A673 (cell line): Measurements from ENCODE around the gene MEPE. TPM values are rescaled to one million over a fixed set of nuclear protein-coding genes. Genes with fewer than 3 reads are reported as not detected.

Source experiments
- BruUV-seq: library from RNA; stranded (reverse); fragments of 400-500 nt; replicated peaks from 2 replicates; lab custom pipeline; 2021; lab: Mats Ljungman, UMichigan
- CTCF ChIA-PET: fragments of 300-600 bp; sonication (Branson Sonifier 250); formaldehyde crosslinking; loops from one replicate; lab custom pipeline; 2022; ENCODE audit warnings: antibody characterized with exemption; lab: Charles Lee
- POLR2A ChIA-PET: fragments of 300-600 bp; sonication (Branson Sonifier 250); formaldehyde crosslinking; loops from one replicate; lab custom pipeline; 2022; ENCODE audit warnings: antibody characterized with exemption; ENCODE audit not compliant: low non-redundant PET; lab: Charles Lee
- DNase-seq: peaks from one replicate; pipeline ENCODE4 v3.0.0-alpha.2; 2015; ENCODE audit warnings: low spot score
- H3K27ac ChIP-seq: fragments of 200-600 bp; sonication (generic); 2 replicates; pipeline ENCODE4 v1.5.1; 2016; ENCODE audit warnings: mixed run types, low read depth, mild to moderate bottlenecking, mixed read lengths, antibody characterized with exemption, low read length; ENCODE audit not compliant: poor library complexity, severe bottlenecking
- H3K27me3 ChIP-seq: fragments of 200-600 bp; sonication (generic); replicated peaks from 2 replicates; pipeline ENCODE4 v1.6.1; 2017; ENCODE audit warnings: mixed run types, low read depth, mild to moderate bottlenecking, mixed read lengths, antibody characterized with exemption, low read length; ENCODE audit not compliant: insufficient read depth, poor library complexity
- H3K36me3 ChIP-seq: fragments of 200-600 bp; sonication (generic); 2 replicates; pipeline ENCODE4 v1.6.1; 2016; ENCODE audit warnings: mixed run types, mild to moderate bottlenecking, mixed read lengths, antibody characterized with exemption, low read length; ENCODE audit not compliant: insufficient read depth, poor library complexity, severe bottlenecking
- H3K4me1 ChIP-seq: fragments of 200-600 bp; sonication (generic); 2 replicates; pipeline ENCODE4 v1.6.1; 2017; ENCODE audit warnings: mixed run types, mild to moderate bottlenecking, mixed read lengths, antibody characterized with exemption, low read length; ENCODE audit not compliant: insufficient read depth, poor library complexity, severe bottlenecking
- H3K4me3 ChIP-seq: fragments of 200-600 bp; sonication (generic); 2 replicates; pipeline ENCODE4 v1.5.1; 2016; ENCODE audit warnings: low read depth, mixed run types, mild to moderate bottlenecking, mixed read lengths, low read length; ENCODE audit not compliant: poor library complexity, severe bottlenecking
- H3K9me3 ChIP-seq: fragments of 200-600 bp; sonication (generic); 2 replicates; pipeline ENCODE4 v1.6.1; 2016; ENCODE audit warnings: mixed run types, low read depth, mild to moderate bottlenecking, mixed read lengths, antibody characterized with exemption, low read length; ENCODE audit not compliant: poor library complexity, severe bottlenecking
- CTCF ChIP-seq: fragments of 300-800, 200-600 bp; sonication (generic); conservative IDR thresholded peaks from 2 replicates; pipeline ENCODE4 v1.5.1; 2017; ENCODE audit warnings: low read depth, mild to moderate bottlenecking, antibody characterized with exemption, low read length, moderate library complexity, mixed read lengths
- EZH2 ChIP-seq: fragments of 200-600 bp; sonication (generic); IDR thresholded peaks from 2 replicates; pipeline ENCODE4 v1.6.1; 2017; ENCODE audit warnings: borderline replicate concordance, low read depth, mild to moderate bottlenecking, mixed read lengths, antibody characterized with exemption, low read length; ENCODE audit not compliant: poor library complexity, severe bottlenecking
- intact Hi-C: fragments of 100-400 bp; cut with micrococcal nuclease; formaldehyde crosslinking; loops from one replicate; pipeline ENCODE4 v1.10.0; 2022; ENCODE audit not compliant: unreplicated experiment
- total RNA-seq: library from RNA; stranded (reverse); gene quantifications from 2 replicates; pipeline ENCODE4 v1.2.3, GENCODE V29; 2021

The MEPE gene
- total RNA-seq, 1 experiment from 2014 or later: not detected

GRCh38 chr4:87835197-87835596, 2.4 kb downstream of the MEPE start:
- Histone ChIP-seq H3K4me1 (no peaks in the 10 kb centered on the region), H3K27ac (no peak overlapping the region), H3K4me3 (no peak overlapping the region), H3K36me3 (no peaks in the 10 kb centered on the region), H3K27me3 (no peaks in the 10 kb centered on the region), H3K9me3 (no peaks in the 10 kb centered on the region)
- BruUV-seq: no TSS peak
- DNase-seq: no peak
- intact Hi-C loops: no loop called here
- CTCF ChIA-PET: no interaction called here
- POLR2A ChIA-PET: no interaction called here
- no peak for TF ChIP-seq EZH2
- TF ChIP-seq CTCF: no peak

GRCh38 chr4:87835743-87836142, 3.0 kb downstream of the MEPE start:
- no peaks in the 10 kb centered on the region for H3K9me3 ChIP-seq
- H3K4me3 ChIP-seq: no peak overlapping the region
- POLR2A ChIA-PET: no interaction called here
- H3K36me3 ChIP-seq: no peaks in the 10 kb centered on the region
- intact Hi-C loops: no loop called here
- BruUV-seq: no TSS peak
- TF ChIP-seq CTCF: no peak
- no peak for TF ChIP-seq EZH2
- CTCF ChIA-PET: no interaction called here
- H3K4me1 ChIP-seq: no peaks in the 10 kb centered on the region
- no peaks in the 10 kb centered on the region for H3K27me3 ChIP-seq
- DNase-seq: no peak
- no peak overlapping the region for H3K27ac ChIP-seq

GRCh38 chr4:87838205-87838604, 5.4 kb downstream of the MEPE start:
- H3K9me3 ChIP-seq: no peaks in the 10 kb centered on the region
- TF ChIP-seq CTCF (peak; percentile 54), EZH2 (no peak)
- ChIA-PET CTCF (interaction anchor here (0.6 to 2.1 kb wide), 5 partner anchors 158 to 485 kb away, joined by 3 to 10 read pairs (median 4); no protein-coding TSS in a partner anchor), POLR2A (no interaction called here)
- DNase-seq: peak; percentile 30
- no peaks in the 10 kb centered on the region for H3K27me3 ChIP-seq
- intact Hi-C loops: loop anchor here (2.0 kb wide), 2 partner anchors 159 to 295 kb away; no protein-coding TSS in a partner anchor
- no TSS peak for BruUV-seq
- H3K36me3 ChIP-seq: no peaks in the 10 kb centered on the region
- H3K4me3 ChIP-seq: no peak overlapping the region
- H3K4me1 ChIP-seq: no peaks in the 10 kb centered on the region
- no peak overlapping the region for H3K27ac ChIP-seq
